ENCODE results near the gene TBC1D8.

TBC1D8 gene

DNA sequence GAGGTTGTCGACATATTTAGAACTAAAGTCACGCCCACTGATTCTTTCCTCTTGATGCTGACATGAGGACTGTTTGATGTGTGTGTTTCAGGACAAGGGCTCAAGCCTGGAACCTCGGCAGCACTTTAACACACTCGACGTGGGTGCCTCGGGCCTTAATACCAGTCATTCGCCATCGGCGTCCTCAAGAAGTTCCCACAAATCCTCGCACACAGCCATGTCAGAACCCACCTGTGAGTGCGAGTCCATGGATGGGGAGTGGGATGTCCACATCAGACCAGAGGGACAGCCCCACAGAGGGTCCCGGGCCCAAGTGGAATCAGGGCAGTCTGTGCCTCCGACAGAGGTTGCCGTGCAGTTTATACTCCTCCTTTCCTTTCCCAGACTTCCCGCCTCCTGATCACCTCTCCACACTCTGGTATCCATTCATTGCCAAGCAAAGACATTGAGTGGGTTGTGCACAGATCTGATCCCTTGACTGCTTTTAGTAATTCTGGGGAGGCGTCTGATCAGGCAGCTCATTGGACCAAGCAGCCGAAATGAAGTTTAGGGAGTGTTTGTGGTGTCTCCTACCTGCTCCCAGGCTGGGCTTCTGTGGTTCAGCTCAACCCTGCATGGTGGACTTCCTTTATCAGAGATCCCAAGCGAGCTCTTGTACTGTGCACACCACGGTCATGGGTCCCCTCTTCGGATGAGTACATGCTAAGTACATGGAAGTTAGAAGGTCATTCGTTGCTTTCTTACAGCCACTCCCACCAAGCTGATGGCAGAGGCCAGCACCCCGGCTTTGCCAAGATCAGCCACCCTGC is 176.3 kb downstream of the TBC1D8 start:
- FAIRE-seq (no peak), DNase-seq (ENCODE audit: insufficient read length) (no peak)
- TF ChIP-seq POLR2A (IDR thresholded peaks at IDR 0.05; ENCODE audit: low read depth, low read length) (no peak), TAF1 (IDR thresholded peaks at IDR 0.05; ENCODE audit: borderline replicate concordance, low read depth, low read length) (no peak)

DNA sequence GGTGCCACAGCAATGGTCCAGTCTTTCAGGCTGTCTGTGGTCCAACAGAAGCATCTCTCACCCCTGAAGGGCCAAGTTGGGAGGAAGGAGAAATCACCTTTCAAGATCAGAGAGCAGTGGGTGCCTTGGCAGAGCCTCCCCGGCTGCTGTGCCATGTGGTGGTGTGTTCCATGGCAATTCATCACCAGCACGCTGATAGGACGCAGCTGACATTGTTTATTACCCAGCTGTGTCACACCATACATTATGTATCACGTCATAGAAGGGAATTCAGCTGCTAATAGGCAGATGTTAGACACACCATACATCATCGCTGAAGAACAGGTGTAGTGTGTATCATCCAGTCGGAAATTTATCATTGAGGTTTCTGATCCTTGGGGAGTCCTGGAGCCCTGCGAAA is 178.7 kb downstream of the TBC1D8 start:
- no peak for FAIRE-seq

DNA sequence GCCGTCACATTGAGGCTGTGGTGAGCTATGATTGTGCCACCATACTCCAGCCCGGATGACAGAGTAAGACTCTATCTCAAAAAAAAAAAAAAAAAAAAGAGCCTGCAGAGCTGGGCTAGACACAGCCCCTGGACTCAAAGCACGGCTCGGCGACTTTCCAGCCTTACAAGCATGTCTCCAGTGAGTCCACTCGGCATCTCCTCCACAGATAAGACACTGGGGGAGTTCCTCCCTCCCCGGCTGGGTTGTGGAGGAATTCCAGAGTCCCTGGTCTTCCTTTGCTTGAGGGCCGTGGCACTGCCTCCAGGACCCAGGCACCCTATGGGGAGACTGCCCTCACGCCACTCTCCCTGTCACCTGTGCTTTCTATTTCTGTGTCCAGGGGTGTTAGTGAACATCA is 180.0 kb downstream of the TBC1D8 start:
- no peak for TF ChIP-seq POLR2A (IDR thresholded peaks at IDR 0.05; ENCODE audit: low read depth, low read length)
- no peak for TF ChIP-seq POLR2AphosphoS5 (IDR thresholded peaks at IDR 0.05; ENCODE audit: low read depth, low read length)
- TF ChIP-seq TAF1 (IDR thresholded peaks at IDR 0.05; ENCODE audit: borderline replicate concordance, low read depth, low read length) = no peak
- no peak for FAIRE-seq

More for the DNA sequence above, 178.7 kb downstream of the TBC1D8 start:
- no peak for DNase-seq (ENCODE audit: insufficient read length)
- TF ChIP-seq TAF1 (IDR thresholded peaks at IDR 0.05; ENCODE audit: borderline replicate concordance, low read depth, low read length) (no peak), POLR2A (IDR thresholded peaks at IDR 0.05; ENCODE audit: low read depth, low read length) (no peak), POLR2AphosphoS5 (IDR thresholded peaks at IDR 0.05; ENCODE audit: low read depth, low read length) (no peak)

DNA sequence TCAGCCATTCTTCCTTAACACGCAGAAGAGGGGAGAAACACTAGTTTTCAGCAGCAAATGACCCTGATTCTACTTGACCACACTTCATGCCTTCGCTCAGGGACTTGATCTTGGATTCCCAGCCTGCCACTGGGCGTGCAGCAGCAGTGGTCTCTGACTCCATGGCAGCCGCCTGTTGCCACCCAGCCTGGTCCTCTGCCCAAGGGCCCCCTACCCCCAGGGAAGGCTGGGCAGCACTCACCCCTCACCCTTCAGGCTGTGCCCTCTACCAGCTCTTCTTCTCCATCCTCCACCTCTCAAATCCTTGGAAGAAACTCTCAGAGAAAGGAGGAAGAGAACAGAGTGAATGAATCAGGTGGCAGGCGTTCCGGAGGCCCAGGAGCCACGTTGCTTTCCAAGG is 181.2 kb downstream of the TBC1D8 start:
- DNase-seq (ENCODE audit: insufficient read length) (no peak), FAIRE-seq (no peak)
- TF ChIP-seq POLR2A (IDR thresholded peaks at IDR 0.05; ENCODE audit: low read depth, low read length) (no peak), TAF1 (IDR thresholded peaks at IDR 0.05; ENCODE audit: borderline replicate concordance, low read depth, low read length) (no peak), POLR2AphosphoS5 (IDR thresholded peaks at IDR 0.05; ENCODE audit: low read depth, low read length) (no peak)

More for the DNA sequence above, 180.0 kb downstream of the TBC1D8 start:
- DNase-seq (ENCODE audit: insufficient read length) = no peak

DNA sequence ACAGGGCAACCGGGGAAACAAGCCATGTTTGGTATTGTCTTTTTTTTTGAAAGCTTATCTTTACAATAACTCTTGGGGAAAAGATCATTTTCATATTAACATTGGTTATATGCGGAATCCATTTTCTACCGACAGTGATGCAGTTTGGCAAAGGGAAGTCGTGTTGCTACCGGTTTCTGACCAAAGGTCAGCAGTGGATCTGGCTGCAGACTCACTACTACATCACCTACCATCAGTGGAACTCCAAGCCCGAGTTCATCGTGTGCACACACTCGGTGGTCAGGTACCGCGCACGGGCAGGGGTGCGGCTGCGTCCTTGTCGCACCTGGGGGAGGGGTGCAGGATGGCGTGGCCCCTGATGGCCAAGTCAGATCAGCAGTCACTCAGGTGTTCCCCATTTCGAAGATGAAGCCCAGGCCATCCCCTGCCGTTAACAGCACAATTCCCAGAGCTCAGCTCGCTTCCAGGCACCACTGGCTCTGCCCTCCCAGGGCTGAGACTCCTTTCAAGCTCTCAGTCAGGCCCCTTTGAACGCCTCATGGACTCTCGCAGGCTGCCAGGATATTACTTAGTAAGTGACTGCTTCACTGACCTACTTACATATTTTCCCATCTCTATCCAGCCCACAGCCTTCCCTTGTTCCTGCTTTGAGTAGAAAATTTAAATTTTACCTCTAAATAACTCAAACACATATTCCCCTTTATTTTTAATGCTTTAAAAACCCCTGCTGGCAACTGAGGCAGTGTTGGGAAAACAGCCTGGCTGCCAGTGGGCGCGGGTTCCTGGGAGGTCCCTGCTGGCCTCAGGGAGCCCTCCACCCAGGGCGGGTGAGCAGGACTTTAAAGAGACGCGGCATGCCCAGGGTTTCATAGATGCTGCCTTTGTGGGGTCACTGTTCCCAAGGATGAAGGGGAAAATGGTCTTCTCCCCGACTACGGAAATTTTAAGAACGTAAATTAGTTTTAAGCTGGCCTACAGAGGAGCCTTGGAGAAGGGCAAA is 182.7 kb downstream of the TBC1D8 start:
- TF ChIP-seq POLR2A (IDR thresholded peaks at IDR 0.05; ENCODE audit: low read depth, low read length) (no peak), TAF1 (IDR thresholded peaks at IDR 0.05; ENCODE audit: borderline replicate concordance, low read depth, low read length) (no peak), POLR2AphosphoS5 (IDR thresholded peaks at IDR 0.05; ENCODE audit: low read depth, low read length) (no peak)
- FAIRE-seq (no peak), DNase-seq (ENCODE audit: insufficient read length) (no peak)

DNA sequence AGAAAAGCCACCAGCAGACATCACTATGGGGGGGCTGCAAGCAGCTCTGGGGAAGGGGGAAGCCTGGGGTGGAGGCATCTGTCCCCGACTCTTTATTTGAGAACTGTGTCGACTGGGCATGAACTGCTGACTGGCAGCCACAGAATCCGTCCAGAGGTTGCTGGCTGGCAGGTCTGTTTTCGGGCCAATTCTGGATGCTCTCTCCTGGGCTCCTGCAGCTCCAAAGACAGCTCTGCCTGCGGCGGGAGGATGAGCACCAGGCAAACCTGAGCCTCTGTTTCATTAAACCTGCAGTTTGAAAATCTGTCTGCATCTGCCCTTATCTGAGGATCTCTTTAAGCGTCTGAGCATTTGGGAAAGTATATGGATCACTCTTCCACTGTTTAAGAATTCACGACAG is 183.5 kb downstream of the TBC1D8 start:
- FAIRE-seq (no peak), DNase-seq (ENCODE audit: insufficient read length) (no peak)
- no peak for TF ChIP-seq POLR2AphosphoS5 (IDR thresholded peaks at IDR 0.05; ENCODE audit: low read depth, low read length)

DNA sequence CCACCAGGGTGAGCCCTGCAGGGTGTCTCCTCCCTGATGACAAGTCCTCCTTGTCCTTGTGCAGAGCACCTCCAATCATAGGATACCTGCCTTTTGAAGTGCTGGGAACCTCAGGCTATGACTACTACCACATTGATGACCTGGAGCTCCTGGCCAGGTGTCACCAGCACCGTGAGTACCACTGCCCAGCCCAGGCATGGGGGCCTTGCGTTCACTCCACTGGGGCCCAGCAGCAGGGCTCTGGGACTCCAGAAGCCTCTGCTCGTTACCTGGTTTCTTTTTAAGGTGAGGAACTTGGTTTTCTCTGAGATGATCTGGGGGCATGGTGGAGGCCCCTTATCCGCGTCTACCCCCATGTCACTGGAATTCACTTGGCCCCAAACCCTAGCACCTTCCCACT is 185.6 kb downstream of the TBC1D8 start:
- DNase-seq (ENCODE audit: insufficient read length) (no peak), FAIRE-seq (no peak)
- TF ChIP-seq TAF1 (IDR thresholded peaks at IDR 0.05; ENCODE audit: borderline replicate concordance, low read depth, low read length) (no peak), POLR2A (IDR thresholded peaks at IDR 0.05; ENCODE audit: low read depth, low read length) (no peak), POLR2AphosphoS5 (IDR thresholded peaks at IDR 0.05; ENCODE audit: low read depth, low read length) (no peak)

DNA sequence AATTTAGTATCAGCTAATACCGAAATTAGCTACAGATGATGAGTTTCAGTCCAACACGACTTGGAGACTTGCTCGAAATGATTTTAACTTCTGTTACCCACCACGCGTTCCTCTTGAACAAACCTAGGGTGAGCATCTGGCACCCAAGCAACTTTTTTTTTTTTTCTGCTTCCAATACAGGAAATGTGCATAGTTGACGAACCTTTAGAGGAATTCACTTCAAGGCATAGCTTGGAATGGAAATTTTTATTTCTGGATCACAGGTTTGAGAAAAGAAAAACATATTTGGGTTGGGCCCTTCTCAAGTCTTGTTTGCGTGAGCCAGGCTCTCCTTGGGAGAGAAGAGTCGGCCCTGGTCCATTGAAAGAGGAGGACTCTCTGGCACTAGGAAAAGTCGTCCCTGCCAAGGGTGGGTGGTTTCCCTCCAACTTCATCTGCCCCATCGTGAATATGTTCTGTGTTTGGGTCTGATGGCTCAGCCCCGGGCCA is 186.5 kb downstream of the TBC1D8 start:
- TF ChIP-seq POLR2AphosphoS5 (IDR thresholded peaks at IDR 0.05; ENCODE audit: low read depth, low read length) (no peak), POLR2A (IDR thresholded peaks at IDR 0.05; ENCODE audit: low read depth, low read length) (no peak), TAF1 (IDR thresholded peaks at IDR 0.05; ENCODE audit: borderline replicate concordance, low read depth, low read length) (no peak)
- FAIRE-seq = no peak
- DNase-seq (ENCODE audit: insufficient read length) = no peak

DNA sequence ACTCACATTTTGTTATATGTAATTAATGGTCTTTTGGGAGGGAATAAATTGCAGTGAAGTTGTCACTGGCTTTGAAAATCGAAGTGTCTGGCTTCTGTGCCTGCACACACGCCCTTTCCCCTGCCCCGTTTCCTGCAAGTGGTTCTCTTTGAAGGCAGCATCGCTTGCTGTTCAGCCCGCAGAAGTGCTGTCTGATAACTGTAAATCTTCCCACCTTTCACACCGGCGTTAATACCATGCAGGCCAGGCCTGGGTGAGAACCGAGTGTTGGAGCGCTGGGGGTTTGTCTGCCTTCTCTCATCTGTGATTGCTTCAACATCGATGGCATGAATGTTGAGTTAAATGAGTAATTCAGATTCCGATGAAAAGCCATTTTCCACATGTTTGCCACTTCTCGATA is 187.0 kb downstream of the TBC1D8 start:
- FAIRE-seq (no peak), DNase-seq (ENCODE audit: insufficient read length) (no peak)
- TF ChIP-seq POLR2AphosphoS5 (IDR thresholded peaks at IDR 0.05; ENCODE audit: low read depth, low read length) (no peak), TAF1 (IDR thresholded peaks at IDR 0.05; ENCODE audit: borderline replicate concordance, low read depth, low read length) (no peak), POLR2A (IDR thresholded peaks at IDR 0.05; ENCODE audit: low read depth, low read length) (no peak)

DNA sequence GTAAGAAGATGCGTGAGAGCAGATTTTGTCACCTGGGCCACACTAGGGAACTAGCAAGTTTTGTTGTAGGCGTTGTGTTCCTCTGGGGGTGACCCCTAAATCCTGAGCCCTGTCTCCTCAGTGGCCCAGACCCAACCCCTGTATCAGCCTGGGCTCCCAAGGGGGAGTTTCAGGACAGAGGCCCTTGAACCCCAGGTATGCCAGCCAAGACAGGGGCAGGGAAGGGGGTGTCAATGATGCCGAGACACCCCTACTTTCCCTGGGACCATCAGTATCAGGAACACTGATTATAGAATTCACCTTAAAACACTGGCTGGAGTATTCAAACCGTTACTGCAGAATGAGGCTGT is 188.2 kb downstream of the TBC1D8 start:
- no peak for DNase-seq (ENCODE audit: insufficient read length)
- TF ChIP-seq TAF1 (IDR thresholded peaks at IDR 0.05; ENCODE audit: borderline replicate concordance, low read depth, low read length) (no peak), POLR2AphosphoS5 (IDR thresholded peaks at IDR 0.05; ENCODE audit: low read depth, low read length) (no peak), POLR2A (IDR thresholded peaks at IDR 0.05; ENCODE audit: low read depth, low read length) (no peak)
- FAIRE-seq = no peak

DNA sequence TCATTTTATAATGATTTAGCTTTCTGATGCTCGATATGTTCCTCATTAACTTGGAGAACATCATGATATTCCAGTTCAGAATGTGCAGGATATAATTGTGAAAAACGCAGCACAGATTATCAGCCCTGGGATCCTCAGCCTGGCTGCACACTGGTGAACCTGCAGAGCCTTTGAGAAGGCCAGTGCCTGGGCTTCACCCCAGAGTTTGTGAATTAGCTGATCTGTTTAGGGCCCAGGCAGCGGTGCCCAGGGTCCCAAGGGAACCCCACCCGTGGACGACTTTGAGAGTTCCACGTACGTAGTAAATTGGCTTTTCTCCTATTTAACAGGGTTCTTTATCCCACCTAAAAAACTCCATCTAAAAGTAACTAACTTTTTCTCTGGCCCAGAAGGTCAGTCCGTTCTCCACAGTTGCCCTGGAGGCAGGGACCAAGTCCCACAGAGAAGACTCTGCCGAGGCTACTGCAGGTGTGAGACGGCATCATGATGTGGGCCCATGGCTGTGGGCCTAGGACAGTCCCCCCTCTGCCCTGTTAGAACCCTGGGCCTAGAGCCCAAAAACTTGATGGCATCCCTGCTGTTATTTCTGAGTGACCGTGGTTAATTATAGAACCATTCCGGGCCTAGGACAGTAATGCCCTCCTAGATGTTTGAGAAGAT is 188.7 kb downstream of the TBC1D8 start:
- DNase-seq (ENCODE audit: insufficient read length) (no peak), FAIRE-seq (no peak)
- TF ChIP-seq POLR2AphosphoS5 (IDR thresholded peaks at IDR 0.05; ENCODE audit: low read depth, low read length) = no peak
- TF ChIP-seq TAF1 (IDR thresholded peaks at IDR 0.05; ENCODE audit: borderline replicate concordance, low read depth, low read length) = no peak
- TF ChIP-seq POLR2A (IDR thresholded peaks at IDR 0.05; ENCODE audit: low read depth, low read length) = no peak
